ENCODE data around the gene ERN1.
"Not testable (repeated sequence)": the region's sequence is repeated elsewhere in the genome, so short reads cannot be mapped to it uniquely, and the experiment has no call there.

- not testable (repeated sequence) for TF ChIP-seq CTCF (IDR thresholded peaks at IDR 0.05); EP300 (IDR thresholded peaks at IDR 0.05; ENCODE audit: low read depth)
Measured at GRCh38 chr17:64120972-64121786, 8.8 kb downstream of the ERN1 start.
